GM19351 (cell line): ENCODE data around the gene DUSP6.

ENCODE experiments used
- ATAC-seq: cut with Tn5 transposase; IDR thresholded peaks from one replicate; pipeline ENCODE4 v1.9.1; 2021; ENCODE audit warnings: mild to moderate bottlenecking, moderate library complexity; ENCODE audit not compliant: unreplicated experiment

Gene DUSP6

GRCh38 chr12:89305373-89305772 is 46.9 kb downstream of the DUSP6 start:
- no peak for ATAC-seq

- no peak for ATAC-seq
These were observed 52.4 kb downstream of the DUSP6 start for GRCh38 chr12:89299931-89300330.

- ATAC-seq, result no peak
These were observed 52.9 kb downstream of the DUSP6 start for GRCh38 chr12:89299417-89299816.
